Measurements from ENCODE around the gene CCIN. TPM values are rescaled to one million over a fixed set of nuclear protein-coding genes. Genes with fewer than 3 reads are reported as not detected.
"Not testable (repeated sequence)": the region's sequence is repeated elsewhere in the genome, so short reads cannot be mapped to it uniquely, and the experiment has no call there.

The CCIN gene
- polyA plus RNA-seq, 3 donors = 0.27 to 0.39 (median 0.27) TPM

DNA sequence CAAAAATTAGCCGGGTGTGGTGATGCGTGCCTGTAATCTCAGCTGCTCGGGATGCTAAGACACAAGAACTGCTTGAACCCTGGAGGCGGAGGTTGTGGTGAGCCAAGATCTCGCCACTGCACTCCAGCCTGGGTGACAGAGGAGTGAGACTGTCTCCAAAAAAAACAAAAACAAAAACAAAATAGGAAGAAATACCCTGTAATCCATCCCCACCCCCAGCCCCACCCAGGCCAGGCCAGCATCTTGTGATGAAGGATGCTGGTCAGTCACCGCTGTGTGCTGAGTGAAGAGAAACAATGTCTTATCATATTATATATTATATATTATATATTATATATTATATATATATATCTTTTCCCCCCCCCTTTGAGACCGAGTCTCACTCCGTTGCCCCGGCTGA is 15.4 kb upstream of the CCIN start:
- no peak for DNase-seq (ENCODE audit: extremely low read depth in 1 of 11, low read depth in 9 of 11, low spot score in 4 of 11)

DNA sequence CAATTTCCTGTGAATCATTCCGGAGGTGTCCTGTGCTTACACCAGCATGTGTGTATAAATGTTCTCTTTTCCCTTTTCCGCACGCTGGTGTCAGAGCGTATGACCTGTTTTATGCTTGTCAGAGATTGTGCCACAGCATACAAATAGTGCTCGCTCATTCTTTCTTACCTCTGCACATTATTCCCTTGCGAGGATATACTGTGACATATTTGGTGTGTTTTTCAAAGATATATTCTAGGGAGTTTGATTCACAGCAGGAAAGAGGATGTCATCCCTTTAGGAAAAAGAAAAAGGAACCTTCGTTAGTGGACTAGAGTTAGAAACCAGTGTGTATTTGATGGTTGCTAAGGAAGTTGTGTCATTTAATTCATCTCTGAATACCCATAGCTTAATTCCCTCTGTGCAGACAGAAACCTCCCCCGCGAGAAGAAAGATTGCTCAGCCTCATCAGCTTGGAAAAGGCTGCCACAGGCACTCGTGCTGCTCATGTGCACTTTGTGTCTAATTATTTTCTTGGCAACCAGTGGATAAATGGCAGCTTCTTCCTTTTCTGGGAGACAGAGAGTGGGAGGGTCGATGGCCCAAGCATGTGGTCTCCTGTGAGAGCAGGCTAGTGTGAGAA is 14.7 kb upstream of the CCIN start:
- peak in 7 of 11 donors; percentile 68 to 90 (median 84) for DNase-seq (ENCODE audit: extremely low read depth in 1 of 11, low read depth in 9 of 11, low spot score in 4 of 11)

DNA sequence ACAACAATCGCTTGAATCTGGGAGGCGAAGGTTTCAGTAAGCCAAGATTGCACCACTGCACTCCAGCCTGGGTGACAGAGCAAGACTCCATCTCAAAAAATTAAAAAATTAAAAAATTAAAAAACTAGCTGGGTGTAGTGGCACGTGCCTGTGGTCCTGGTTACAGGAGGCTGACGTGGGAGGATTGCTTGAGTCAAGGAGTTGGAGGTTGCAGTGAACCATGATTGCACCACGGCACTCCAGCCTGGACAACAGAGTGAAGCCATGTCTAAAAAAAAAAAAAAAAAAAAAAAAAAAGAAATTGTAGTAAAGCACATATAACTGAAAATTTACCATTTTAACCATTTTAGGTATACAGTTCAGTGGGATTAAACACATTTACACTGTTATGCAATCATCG is 13.1 kb upstream of the CCIN start:
- DNase-seq (ENCODE audit: extremely low read depth in 1 of 11, low read depth in 9 of 11, low spot score in 4 of 11) = no peak

DNA sequence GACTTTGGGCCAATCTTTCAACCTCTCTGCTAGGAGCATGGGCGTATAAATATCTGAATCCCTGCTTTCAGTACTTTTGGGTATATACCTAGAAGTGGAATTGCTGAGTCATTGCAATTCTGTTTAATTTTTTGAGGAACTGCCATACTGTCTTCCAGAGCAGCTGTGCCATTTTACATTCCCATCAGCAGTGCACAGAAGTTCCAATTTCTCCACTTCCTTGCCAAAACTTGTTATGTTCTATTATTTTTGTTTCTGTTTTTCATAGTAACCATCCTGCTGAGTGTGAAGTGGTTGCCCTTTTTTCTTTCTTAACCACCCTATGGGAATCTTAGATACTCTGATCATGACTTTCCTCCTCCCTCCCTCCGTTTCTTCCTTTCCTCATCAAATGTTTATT is 11.1 kb upstream of the CCIN start:
- no peak for DNase-seq (ENCODE audit: extremely low read depth in 1 of 11, low read depth in 9 of 11, low spot score in 4 of 11)

DNA sequence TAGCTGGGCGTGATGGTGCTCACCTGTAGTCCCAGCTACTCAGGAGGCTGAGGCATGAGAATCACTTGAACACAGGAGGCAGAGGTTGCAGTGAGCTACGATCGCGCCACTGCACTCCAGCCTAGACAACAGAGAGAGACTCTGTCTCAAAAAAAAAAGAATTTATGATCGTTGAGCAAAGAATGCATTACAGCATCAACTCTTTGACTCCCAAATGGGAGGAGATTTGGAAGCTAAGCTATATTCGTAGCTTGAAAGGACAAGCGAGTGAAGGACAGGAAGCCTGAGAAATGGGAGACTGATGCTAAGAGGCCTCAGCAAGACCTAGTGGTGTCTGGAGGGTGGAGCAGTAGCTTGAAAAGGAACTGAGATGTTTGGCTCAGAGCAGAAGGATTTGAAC is 10.3 kb upstream of the CCIN start:
- no peak for DNase-seq (ENCODE audit: extremely low read depth in 1 of 11, low read depth in 9 of 11, low spot score in 4 of 11)

DNA sequence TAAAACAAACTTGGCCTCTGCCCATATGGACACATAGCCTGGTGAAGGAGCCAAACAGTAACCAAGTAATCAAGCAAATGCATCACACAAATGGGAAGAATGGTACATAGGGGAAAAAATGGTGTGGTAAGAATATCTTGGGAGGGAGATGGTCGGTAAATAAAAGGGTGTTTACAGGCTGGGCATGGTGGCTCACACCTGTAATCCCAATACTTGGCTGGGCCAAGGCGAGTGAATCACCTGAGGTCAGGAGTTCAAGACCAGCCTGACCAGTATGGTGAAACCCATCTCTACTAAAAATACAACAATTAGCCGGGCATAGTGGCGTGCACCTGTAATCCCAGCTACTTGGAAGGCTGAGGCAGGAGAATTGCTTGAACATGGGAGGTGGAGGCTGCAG is 9.7 kb upstream of the CCIN start:
- DNase-seq (ENCODE audit: extremely low read depth in 1 of 11, low read depth in 9 of 11, low spot score in 4 of 11) = not testable (repeated sequence)

DNA sequence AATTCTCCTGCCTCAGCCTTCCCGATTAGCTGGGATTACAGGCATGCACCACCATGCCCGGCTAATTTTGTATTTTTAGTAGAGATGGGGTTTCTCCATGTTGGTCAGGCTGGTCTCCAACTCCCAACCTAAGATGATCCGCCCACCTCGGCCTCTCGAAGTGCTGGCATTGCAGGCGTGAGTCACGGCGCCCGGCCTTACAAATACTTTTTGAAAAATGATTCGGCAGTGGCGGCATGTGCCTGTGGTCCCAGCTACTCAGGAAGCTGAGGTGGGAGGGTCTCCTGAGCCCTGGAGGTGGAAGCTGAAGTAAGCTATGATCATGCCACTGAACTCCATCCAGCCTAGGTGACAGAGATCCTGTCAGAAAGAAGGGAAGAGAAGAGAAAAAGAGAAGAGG is 9.1 kb upstream of the CCIN start:
- DNase-seq (ENCODE audit: extremely low read depth in 1 of 11, low read depth in 9 of 11, low spot score in 4 of 11) = not testable (repeated sequence)

DNA sequence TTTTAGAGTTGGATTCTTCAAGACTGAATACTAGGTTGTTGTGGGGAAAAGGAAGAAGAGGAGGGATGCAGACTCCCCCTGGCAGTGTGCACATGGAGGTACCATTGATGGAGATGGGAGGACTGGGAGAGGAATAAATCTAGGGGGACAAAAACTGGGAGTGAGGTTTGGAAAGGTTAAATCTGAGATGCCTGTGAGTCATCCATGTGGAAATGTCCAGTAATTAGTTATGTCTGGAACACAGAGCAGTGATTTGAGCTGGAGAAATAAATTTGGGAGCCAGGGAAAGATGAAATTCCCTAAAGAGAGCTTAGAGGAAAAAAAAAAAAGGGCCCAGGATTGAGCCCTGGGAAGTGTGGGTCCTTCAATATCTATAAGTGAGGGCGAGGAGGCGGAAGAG is 8.0 kb upstream of the CCIN start:
- DNase-seq (ENCODE audit: extremely low read depth in 1 of 11, low read depth in 9 of 11, low spot score in 4 of 11) = no peak

DNA sequence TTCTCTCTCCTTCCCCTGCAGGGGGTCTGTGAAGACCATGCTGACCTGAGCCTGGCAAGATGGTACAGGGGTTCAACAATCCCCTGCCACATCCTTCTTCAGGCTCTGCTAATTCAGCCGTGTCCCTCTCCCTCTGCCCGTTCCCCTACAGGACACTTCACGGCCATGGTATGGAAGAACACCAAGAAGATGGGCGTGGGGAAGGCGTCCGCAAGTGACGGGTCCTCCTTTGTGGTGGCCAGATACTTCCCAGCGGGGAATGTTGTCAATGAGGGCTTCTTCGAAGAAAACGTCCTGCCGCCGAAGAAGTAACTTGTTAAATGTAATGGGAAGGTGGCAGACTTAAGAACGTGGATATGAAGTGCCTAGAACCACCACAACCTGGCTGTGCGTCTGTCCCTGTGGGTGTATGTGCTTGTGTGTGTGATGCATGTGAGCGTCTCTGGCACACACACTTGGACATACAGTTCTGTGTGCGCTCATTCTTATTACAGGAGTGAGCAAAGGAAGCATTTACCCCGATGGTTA is 6.9 kb upstream of the CCIN start:
- DNase-seq (ENCODE audit: extremely low read depth in 1 of 11, low read depth in 9 of 11, low spot score in 4 of 11) = no peak

DNA sequence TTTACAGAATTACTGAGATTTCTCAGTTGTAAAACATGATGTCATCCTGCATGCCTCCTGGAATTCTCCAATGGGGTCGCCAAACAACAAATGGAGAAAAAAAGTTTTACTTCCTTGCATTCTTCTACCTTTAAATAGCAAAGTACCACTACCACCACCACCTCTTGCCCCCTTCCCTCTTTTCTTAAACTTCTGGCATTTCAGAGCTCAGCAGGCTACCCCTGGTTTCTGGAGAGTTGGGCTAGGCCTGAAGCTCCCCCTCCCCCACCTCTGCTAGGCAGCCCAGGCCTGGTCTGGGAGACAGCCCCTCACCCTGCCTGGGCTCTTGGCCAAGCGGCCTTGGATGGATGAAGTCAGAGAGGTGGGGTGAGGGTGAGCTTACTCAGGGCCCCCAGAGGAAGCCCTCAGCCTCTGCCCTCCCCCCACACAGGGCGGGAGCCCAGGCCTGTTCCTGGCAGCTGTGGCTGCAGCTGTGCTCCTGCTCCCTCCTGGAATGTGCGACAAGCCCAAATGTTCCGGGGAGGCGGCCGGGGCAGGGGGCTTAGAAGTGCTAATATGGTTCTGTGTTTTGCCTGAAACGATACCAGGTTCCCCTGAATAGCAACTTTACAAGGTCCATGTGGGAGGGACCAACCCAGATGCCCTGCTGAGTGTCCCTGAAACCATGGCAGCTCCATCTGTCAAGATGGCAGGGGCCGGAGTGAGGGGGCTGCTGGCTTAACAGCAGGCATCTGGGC is 6.0 kb upstream of the CCIN start:
- DNase-seq (ENCODE audit: extremely low read depth in 1 of 11, low read depth in 9 of 11, low spot score in 4 of 11) = peak in 10 of 11 donors; percentile 75 to 90 (median 85)

DNA sequence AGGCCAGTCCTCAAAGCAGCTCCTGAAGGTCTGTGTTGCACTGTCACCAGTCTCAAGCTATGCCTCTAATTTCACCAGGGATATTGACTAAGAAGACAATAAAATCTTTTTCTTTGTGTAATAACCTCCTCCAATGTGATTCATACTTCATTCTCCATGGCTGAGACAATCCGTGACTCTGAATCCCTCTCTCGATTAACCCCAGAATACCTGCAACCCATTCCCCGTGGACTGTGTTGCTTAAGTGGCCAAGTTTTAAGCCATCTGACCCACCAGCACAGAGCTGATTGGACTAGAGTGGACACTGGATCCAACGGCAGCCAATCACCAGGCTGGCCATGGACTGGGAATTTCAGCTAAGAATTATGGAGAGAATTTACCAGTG is 5.4 kb upstream of the CCIN start:
- DNase-seq (ENCODE audit: extremely low read depth in 1 of 11, low read depth in 9 of 11, low spot score in 4 of 11) = no peak

DNA sequence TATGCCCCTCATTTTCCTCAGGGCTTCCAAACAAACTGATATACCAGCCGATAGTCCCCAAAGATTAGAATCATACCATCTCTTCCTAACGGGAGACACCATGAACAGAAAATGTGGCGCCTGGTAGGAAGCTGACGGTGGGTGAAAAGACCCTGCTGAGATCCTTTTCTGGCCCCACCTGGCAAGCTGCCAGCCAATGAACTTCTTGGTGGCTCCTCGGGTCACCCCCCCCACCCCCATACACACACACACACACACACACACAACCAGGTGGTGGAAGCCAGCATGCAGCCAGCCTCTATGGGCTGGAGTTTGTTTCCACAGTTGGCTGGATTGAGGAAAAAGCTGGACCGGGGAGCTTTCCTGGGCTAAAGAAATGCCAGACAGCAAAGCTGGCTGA is 4.8 kb upstream of the CCIN start:
- DNase-seq (ENCODE audit: extremely low read depth in 1 of 11, low read depth in 9 of 11, low spot score in 4 of 11) = no peak

DNA sequence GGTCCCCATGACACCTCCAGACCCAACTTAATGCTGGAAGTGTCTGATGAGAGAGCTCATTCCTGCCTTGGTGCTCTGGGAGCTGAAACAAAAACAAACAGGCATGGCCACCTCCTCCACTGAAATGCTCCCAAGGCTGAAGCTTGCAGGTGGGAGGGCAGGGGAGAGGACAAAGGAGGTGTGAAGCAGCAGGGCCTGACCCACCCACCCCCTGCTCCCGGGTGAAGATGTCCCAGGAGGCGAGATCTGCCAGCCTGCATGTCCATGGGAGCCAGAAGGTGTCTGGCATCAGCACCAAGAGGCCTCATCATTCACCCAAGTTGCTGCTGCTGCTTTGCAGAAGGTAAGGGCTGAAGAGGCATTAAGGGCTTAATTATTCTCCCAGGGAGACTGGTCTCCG is 4.2 kb upstream of the CCIN start:
- DNase-seq (ENCODE audit: extremely low read depth in 1 of 11, low read depth in 9 of 11, low spot score in 4 of 11) = no peak

DNA sequence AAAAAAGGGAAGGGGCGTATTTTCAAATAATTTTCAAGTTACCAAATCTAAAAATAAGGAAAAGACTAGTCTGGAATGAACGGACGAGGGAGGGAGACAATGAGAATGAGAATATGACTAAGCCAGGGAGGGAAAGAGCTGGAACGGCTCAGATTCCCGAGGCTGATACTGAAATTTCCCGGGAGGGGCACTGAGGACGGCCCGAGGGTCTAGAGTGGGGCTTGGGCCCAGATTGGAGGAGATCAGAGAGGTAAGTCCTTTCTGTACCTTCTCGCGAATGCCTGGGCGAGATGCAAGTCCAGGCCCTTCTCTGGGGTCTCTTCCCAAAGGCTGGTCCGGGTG is 3.4 kb upstream of the CCIN start:
- DNase-seq (ENCODE audit: extremely low read depth in 1 of 11, low read depth in 9 of 11, low spot score in 4 of 11) = no peak

DNA sequence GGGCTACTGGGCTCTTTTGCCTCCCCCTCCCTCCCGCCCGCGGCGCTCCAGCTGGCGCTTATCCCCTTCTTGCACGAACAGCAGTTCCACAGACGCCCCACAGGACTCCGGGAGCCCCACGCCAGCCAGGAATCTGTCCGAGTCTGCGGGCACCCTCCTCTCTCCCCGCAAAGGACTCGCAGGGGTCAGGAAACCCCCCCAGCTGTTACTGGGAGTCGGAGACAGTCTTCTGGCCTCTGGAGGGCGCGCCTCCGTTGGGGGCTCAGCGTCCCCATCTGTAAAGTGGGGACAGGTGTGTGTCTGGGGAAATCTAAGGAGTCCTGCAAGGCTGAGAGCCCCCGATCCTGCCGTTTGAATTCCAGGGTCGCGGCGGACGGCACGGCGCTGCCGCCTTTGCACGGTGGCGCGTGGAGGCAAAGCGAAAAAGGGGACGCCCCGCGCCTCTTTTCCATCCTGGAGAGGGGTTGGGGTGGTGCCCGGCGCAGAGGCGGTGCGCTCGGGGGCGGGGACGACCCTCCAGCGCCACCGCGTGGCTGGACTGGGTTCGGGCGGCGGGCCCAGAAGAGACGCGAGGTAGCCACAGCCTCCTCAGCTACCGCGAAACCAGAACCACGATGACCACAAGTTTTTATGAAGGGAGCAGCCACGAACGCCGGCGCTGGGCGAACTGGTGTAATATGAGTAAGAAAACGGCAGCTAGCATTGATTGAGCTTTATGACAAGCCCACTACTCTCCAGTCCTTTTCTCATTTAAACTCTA is 2.8 kb upstream of the CCIN start:
- peak in 5 of 11 donors; percentile 48 to 72 (median 57) for DNase-seq (ENCODE audit: extremely low read depth in 1 of 11, low read depth in 9 of 11, low spot score in 4 of 11)

DNA sequence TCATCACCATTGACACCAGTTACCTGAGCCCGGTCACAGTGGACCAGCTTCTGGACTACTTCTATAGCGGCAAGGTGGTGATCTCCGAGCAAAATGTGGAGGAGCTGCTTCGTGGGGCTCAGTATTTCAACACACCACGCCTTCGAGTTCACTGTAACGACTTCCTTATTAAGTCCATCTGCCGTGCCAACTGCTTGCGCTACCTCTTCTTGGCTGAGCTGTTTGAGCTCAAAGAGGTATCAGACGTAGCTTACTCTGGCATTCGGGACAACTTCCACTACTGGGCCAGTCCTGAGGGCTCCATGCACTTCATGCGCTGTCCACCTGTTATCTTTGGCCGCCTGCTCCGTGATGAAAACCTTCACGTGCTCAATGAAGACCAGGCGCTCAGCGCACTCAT is 520 bp downstream of the CCIN start:
- DNase-seq (ENCODE audit: extremely low read depth in 1 of 11, low read depth in 9 of 11, low spot score in 4 of 11) = no peak

DNA sequence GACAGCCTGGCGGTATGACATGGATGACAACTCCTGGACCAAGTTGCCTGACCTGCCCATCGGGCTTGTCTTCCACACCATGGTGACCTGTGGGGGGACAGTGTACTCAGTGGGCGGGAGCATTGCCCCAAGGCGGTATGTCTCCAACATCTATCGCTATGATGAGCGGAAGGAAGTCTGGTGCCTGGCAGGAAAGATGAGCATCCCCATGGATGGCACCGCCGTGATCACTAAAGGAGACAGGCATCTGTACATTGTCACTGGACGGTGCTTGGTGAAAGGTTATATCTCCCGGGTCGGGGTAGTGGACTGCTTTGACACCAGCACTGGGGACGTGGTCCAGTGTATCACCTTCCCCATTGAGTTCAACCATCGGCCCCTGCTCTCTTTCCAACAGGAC is 1.3 kb downstream of the CCIN start:
- no peak for DNase-seq (ENCODE audit: extremely low read depth in 1 of 11, low read depth in 9 of 11, low spot score in 4 of 11)

DNA sequence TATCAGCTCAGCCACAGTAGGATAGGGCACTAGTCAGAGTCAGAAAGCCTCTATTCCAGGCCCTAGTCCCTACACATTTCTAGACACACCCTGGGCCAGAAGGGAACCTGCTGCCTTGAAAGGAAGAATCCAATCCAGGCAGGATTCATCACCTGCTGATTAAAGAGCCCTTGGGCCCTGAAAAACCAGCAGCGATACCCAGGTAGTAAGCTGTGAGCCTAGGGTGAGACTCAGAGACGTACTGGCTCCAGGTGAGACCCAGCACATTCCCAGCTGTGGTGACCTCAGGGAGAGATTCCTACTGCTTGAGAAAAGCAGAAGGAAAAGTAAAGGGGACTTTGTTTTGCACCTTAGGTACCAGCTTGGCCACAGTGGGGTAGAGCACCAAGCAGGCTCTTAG is 4.7 kb downstream of the CCIN start:
- DNase-seq (ENCODE audit: extremely low read depth in 1 of 11, low read depth in 9 of 11, low spot score in 4 of 11) = no peak

DNA sequence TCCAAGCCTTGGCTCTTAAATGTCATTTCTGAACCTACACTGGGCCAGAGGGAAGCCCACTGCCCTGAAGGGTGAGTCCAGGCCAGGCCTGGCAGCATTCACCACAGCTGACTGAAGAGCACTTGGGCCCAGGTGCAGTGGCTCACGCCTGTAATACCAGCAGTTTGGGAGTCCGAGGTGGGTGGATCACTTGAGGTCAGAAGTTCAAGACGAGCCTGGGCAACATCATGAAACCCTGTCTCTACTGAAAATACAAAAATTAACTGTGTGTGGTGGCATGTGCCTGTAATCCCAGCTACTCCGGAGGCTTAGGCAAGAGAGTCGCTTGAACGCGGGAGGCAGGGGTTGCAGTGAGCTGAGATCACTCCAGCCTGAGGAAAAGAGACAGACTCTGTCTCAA is 5.1 kb downstream of the CCIN start:
- no peak for DNase-seq (ENCODE audit: extremely low read depth in 1 of 11, low read depth in 9 of 11, low spot score in 4 of 11)

DNA sequence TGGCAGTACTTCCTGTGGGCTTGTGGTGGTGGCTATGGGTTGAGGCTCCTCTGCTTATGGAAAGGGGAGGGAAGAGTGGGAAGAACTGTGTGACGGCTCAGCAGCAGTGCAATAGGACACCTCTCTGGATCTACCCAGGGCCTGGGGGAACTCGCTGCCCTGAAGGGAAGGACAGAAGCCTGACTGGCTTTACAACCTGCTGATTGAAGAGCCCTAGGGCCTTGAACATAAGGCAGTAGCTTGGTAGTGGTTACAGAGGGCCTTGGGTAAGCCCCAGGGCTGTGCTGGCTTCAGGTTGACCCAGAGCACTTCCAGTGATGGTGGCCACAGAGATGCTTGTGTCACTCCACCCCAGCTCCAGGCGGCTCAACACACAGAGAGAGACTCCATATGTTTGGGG is 5.5 kb downstream of the CCIN start:
- no peak for DNase-seq (ENCODE audit: extremely low read depth in 1 of 11, low read depth in 9 of 11, low spot score in 4 of 11)
